Activated CD8-positive, alpha-beta T cell treated with anti-CD3 and anti-CD28 coated beads for 36 hours (primary cell): ENCODE results near the gene IL9R. TPM values are rescaled to one million over a fixed set of nuclear protein-coding genes. Genes with fewer than 3 reads are reported as not detected.
A peak's percentile ranks its signal among the peaks of the same experiment; 100 is the strongest.
"Not testable (repeated sequence)": the region's sequence is repeated elsewhere in the genome, so short reads cannot be mapped to it uniquely, and the experiment has no call there.

Experiments used
- ATAC-seq: fragments of 200-7000 bp; cut with Tn5 transposase; one replicate; pipeline ENCODE4 v1.10.0; 2021; ENCODE audit warnings: mild to moderate bottlenecking, moderate library complexity
- CTCF ChIA-PET: fragments of 350-600 bp; sonication (Branson Sonifier 250); formaldehyde crosslinking; loops from one replicate; lab custom pipeline; 2021; ENCODE audit warnings: antibody characterized with exemption; lab: Charles Lee
- POLR2A ChIA-PET: fragments of 350-600 bp; sonication (Branson Sonifier 250); formaldehyde crosslinking; loops from one replicate; lab custom pipeline; 2021; ENCODE audit warnings: antibody characterized with exemption; lab: Charles Lee
- DNase-seq: peaks from one replicate; pipeline ENCODE4 v3.0.0-alpha.2; 2020
- H3K27ac Mint-ChIP-seq: one replicate; pipeline ENCODE4 v1.8.0; 2021; ENCODE audit warnings: mild to moderate bottlenecking, mixed read lengths
- H3K27me3 Mint-ChIP-seq: one replicate; pipeline ENCODE4 v1.8.0; 2021; ENCODE audit warnings: mixed read lengths
- H3K36me3 Mint-ChIP-seq: one replicate; pipeline ENCODE4 v1.8.0; 2021; ENCODE audit warnings: low read depth, mixed read lengths
- H3K4me1 Mint-ChIP-seq: one replicate; pipeline ENCODE4 v1.8.0; 2021; ENCODE audit warnings: low read depth, mixed read lengths
- H3K4me3 Mint-ChIP-seq: one replicate; pipeline ENCODE4 v1.8.0; 2021; ENCODE audit warnings: mild to moderate bottlenecking, moderate library complexity, mixed read lengths
- H3K9me3 Mint-ChIP-seq: one replicate; pipeline ENCODE4 v1.8.0; 2021; ENCODE audit warnings: mixed read lengths
- intact Hi-C: fragments of 100-400 bp; cut with micrococcal nuclease; formaldehyde crosslinking; loops from one replicate; pipeline ENCODE4 v1.10.0; 2022
- total RNA-seq, 2 experiments: library from RNA; stranded (reverse); gene quantifications; one replicate each; pipeline ENCODE4 v1.2.3, GENCODE V29; 2021
- TF ChIP-seq, protein P1 (sequence below): fragments of 200-600 bp; IDR thresholded peaks from one replicate; pipeline ENCODE4 v1.8.0; 2022; ENCODE audit warnings: antibody characterized with exemption, mild to moderate bottlenecking

The IL9R gene
- total RNA-seq, 2 experiments from 2014 or later, result 3.8 to 4.5 TPM

DNA sequence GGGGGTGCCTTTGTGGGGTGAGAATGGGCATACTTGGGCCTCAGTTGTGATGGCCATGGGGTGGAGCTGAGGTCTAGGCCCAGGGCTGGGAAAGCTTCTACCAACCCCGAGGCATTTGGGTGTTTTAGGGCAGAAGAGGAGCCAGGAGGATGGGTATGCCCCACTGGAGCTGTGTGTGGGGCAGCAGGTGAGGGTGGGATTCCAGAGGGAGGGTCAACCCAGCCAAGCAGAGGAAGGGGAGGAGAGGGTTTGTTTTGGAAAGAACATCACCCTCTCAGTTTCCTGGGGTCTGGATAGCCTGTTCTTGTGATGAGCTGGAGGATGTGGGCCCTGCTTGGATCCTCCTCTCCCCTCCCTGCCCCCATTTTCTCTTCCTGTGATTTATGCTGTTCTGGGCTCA is 620 bp downstream of the IL9R start:
- no peaks in the 10 kb centered on the region for H3K9me3 Mint-ChIP-seq
- peaks cover 18% of the 10 kb centered on the region for H3K4me1 Mint-ChIP-seq
- DNase-seq (no peak), ATAC-seq (no peak)
- no peaks in the 10 kb centered on the region for H3K36me3 Mint-ChIP-seq
- H3K4me3 Mint-ChIP-seq, result peak overlapping the region; percentile 54
- H3K27ac Mint-ChIP-seq, result peak overlapping the region; percentile 82
- ChIA-PET CTCF (no interaction called here), POLR2A (no interaction called here)
- H3K27me3 Mint-ChIP-seq, result no peaks in the 10 kb centered on the region
- TF ChIP-seq, protein P1, sequence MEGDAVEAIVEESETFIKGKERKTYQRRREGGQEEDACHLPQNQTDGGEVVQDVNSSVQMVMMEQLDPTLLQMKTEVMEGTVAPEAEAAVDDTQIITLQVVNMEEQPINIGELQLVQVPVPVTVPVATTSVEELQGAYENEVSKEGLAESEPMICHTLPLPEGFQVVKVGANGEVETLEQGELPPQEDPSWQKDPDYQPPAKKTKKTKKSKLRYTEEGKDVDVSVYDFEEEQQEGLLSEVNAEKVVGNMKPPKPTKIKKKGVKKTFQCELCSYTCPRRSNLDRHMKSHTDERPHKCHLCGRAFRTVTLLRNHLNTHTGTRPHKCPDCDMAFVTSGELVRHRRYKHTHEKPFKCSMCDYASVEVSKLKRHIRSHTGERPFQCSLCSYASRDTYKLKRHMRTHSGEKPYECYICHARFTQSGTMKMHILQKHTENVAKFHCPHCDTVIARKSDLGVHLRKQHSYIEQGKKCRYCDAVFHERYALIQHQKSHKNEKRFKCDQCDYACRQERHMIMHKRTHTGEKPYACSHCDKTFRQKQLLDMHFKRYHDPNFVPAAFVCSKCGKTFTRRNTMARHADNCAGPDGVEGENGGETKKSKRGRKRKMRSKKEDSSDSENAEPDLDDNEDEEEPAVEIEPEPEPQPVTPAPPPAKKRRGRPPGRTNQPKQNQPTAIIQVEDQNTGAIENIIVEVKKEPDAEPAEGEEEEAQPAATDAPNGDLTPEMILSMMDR, result no peak
- intact Hi-C loops, result no loop called here

DNA sequence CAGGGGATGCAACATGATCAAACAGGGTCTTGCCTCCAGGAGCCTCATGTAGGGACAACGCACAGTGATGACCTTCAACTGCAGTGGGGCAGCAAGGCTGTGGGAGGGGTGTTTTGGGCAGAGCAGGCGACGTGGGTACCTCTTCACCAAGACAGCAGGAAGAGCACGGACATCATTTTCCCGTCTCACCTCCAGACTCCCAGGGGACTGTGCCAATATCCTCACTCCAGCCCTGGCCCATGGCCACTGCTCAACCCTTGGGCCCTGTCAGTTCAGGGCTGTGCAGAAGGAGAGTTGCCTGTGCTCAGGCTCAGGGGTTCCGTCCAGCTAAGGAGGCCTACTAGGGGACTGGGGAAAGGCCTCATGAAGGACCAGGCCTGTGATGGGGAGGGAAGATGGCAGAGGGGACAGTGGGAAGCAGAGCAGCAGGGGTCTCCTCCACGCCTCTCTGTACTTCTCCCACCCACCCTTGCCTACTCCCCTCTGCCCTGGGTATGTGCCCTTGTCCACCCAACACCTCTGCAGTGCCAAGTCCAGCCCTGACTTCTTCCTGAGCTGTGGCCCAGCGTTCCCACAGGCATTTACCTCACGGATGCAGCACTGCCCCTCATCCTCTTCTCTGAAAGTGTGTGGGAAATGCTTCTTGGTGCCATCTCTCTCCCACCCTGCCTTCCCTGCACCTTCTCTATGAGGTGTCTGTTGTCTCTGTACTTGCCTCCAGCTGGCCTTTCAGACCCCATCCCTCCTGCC is 1.4 kb downstream of the IL9R start:
- TF ChIP-seq, protein P1, result no peak
- Mint-ChIP-seq H3K36me3 (no peaks in the 10 kb centered on the region), H3K4me3 (no peak overlapping the region), H3K27ac (no peak overlapping the region), H3K27me3 (no peaks in the 10 kb centered on the region), H3K9me3 (no peaks in the 10 kb centered on the region), H3K4me1 (peaks cover 18% of the 10 kb centered on the region)
- intact Hi-C loops, result no loop called here
- ChIA-PET CTCF (no interaction called here), POLR2A (no interaction called here)
- ATAC-seq, result no peak
- DNase-seq, result no peak

DNA sequence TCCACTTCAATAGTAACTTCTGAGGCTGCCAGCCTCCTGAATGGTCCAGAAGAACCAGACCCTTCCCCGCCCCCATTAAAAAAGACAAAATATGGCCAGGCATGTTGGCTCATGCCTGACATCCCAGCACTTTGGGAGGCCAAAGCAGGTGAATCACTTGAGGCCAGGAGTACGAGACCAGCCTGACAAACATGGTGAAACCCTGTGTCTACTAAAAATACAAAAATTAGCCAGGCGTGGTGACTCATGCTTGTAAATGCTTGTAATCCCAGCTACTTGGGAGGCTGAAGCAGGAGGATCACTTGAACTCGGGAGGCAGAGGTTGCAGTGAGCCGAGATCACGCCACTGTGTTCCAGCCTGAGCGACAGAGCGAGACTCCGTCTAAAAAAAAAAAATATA is 2.3 kb downstream of the IL9R start:
- H3K36me3 Mint-ChIP-seq, intact Hi-C loops, CTCF ChIA-PET, H3K27me3 Mint-ChIP-seq, H3K9me3 Mint-ChIP-seq, ATAC-seq, POLR2A ChIA-PET, H3K4me3 Mint-ChIP-seq, DNase-seq, H3K27ac Mint-ChIP-seq: not testable (repeated sequence)
- H3K4me1 Mint-ChIP-seq, result peaks cover 18% of the 10 kb centered on the region

DNA sequence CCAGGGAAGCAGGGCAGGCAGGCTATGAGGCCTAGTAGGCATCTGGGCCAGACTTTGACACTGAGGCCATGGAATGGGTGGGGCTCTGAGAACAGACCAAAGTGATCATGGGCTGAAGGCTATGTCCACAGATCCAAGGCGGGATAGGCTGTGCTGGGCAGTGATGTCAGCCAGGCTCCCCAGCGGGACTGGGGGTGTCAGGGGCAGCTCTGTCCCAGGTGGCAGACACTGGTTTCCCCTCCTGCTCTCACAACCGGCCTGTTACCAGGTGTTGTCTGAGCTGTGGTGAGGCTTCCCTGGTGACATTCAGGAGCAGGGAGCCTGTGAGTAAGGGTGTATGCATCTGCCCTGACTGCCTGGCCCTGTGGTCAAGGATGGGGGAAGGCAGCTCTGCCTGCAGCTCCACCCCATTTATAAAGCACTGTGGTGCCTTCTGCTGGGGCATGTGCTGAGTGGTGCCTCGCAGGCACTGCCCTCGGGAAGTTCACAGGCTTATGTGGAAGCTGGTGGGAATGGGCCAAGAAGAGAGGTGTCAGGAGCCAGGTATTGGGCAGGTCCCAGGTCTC is 2.9 kb downstream of the IL9R start:
- intact Hi-C loops, result no loop called here
- no peak overlapping the region for H3K4me3 Mint-ChIP-seq
- no peaks in the 10 kb centered on the region for H3K36me3 Mint-ChIP-seq
- no peaks in the 10 kb centered on the region for H3K27me3 Mint-ChIP-seq
- H3K27ac Mint-ChIP-seq, result no peak overlapping the region
- ChIA-PET CTCF (no interaction called here), POLR2A (no interaction called here)
- H3K4me1 Mint-ChIP-seq, result peaks cover 18% of the 10 kb centered on the region
- DNase-seq (no peak), ATAC-seq (no peak)
- no peaks in the 10 kb centered on the region for H3K9me3 Mint-ChIP-seq
- TF ChIP-seq, protein P1, result no peak

DNA sequence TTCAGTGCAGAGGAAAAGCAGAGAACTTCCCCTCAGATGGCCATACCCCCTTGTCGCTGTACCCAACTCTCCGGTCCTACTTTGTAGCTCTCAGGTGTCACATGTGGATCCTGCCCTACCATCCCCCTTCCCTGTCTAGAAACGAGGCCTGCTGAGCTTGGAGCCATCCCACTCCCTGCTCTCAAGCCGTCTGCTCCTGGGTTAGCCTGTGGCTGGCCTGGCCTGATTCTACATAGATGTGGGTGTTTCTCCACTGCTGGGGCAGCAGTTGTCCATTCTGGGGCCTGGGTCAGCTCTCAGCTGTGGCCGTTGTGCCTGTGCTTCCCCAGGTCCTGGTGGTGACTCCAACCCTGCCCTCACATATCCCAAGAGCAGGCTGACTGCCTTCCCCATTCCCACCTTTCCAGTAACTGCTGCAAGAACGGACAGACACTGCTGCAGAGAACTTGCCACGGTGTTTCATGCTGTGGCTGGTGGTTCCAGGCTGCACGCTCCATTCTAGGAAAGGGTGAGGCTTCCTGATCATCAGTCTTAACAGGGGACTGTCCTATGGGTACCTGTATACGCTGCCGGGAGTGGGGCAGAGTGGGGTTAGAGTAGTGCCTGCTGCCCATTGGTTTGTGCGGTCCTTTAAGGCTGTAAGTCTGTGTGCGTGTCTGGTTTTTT is 3.6 kb downstream of the IL9R start:
- ChIA-PET CTCF (no interaction called here), POLR2A (no interaction called here)
- H3K27me3 Mint-ChIP-seq, result no peaks in the 10 kb centered on the region
- no peak overlapping the region for H3K27ac Mint-ChIP-seq
- intact Hi-C loops, result no loop called here
- no peak for DNase-seq
- peaks cover 18% of the 10 kb centered on the region for H3K4me1 Mint-ChIP-seq
- no peak overlapping the region for H3K4me3 Mint-ChIP-seq
- H3K36me3 Mint-ChIP-seq, result no peaks in the 10 kb centered on the region
- ATAC-seq, result no peak
- TF ChIP-seq, protein P1, result no peak
- H3K9me3 Mint-ChIP-seq, result no peaks in the 10 kb centered on the region
